ENCODE measurements around the gene CLEC20A. TPM values are rescaled to one million over a fixed set of nuclear protein-coding genes. Genes with fewer than 3 reads are reported as not detected.

Gene CLEC20A
- total and polyA plus RNA-seq, 9 of the 15 experiments (the other 6 are each of a cell fraction or from before 2014, with no cell fraction given), result not detected

DNA sequence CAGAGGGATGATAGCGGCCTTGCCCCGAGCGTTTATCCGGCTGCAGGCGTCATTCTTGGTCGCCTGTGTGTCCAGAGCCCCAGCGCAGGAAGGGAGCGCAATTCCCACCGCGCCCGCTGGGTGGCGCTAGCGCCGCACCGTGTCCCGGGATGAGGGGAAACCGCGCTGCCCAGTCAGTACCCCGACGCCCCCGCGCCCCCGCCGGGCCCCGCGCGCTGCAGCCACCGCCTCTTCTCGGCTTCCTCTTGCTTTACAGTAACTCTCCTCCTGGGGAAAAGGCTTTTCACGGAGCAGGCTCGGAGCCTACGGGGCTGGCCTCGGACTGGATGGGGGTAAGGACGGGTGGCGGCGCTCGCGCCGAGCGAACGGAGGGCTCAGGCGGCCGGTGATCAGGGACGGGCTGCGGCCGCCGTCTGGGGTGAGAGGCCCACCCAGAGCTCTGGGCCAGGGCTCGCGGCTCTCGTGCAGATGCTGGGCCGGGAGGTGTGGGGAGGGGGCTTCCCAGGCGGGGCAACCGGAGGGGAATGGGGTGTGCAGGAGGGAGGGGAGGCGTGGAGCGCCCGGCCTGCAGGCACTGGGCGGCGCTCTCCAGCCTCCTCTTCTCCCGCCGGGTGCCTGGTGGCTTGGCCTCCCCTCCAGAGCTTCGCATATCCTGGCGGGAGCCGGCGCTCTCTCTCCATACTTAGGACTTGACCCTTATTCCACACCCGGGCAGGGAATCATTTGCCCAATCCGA lies 46.0 kb upstream of the CLEC20A start (continued):
- TF ChIP-seq YY1 (IDR thresholded peaks at IDR 0.05; ENCODE audit: borderline replicate concordance in 1 of 3, control insufficient read depth in 1 of 3, extremely low read depth in 1 of 3, insufficient read depth in 3 of 3, insufficient read length in 1 of 3, insufficient replicate concordance in 2 of 3, low read depth in 1 of 3, low read length in 2 of 3), result peak in 1 of 3 experiments; percentile 34
- peak; percentile 31; the same call in 1 of the 2 replicates for TF ChIP-seq BHLHE40 (IDR thresholded peaks at IDR 0.05; ENCODE audit: low read length)
- TF ChIP-seq TEAD4 (IDR thresholded peaks at IDR 0.05; ENCODE audit: low read length), result no peak
- TF ChIP-seq TEAD4 (CRISPR knock-in tag; IDR thresholded peaks at IDR 0.05; ENCODE audit: borderline replicate concordance), result no peak
- TF ChIP-seq GTF2F1 (IDR thresholded peaks at IDR 0.05; ENCODE audit: low read depth, low read length), result no peak
- no peak for TF ChIP-seq ZNF354B (CRISPR knock-in tag; IDR thresholded peaks at IDR 0.05)
- no peak for TF ChIP-seq CCNT2 (IDR thresholded peaks at IDR 0.05; ENCODE audit: borderline replicate concordance, extremely low read depth, insufficient read length, low read depth, low read length)
- TF ChIP-seq ZKSCAN3 (CRISPR knock-in tag; IDR thresholded peaks at IDR 0.05), result no peak
- 0 out of 2 replicates have a peak, but pooled peaks have one; percentile 2 for TF ChIP-seq ELF1 (tag; IDR thresholded peaks at IDR 0.05)
- no peak for TF ChIP-seq ZNF174 (CRISPR knock-in tag; IDR thresholded peaks at IDR 0.05)
- peak in 1 of 2 experiments; percentile 59; a peak in 1 of 4 replicates for TF ChIP-seq RCOR1 (IDR thresholded peaks at IDR 0.05; ENCODE audit: borderline replicate concordance in 1 of 2, low read depth in 2 of 2, low read length in 2 of 2)
- TF ChIP-seq NFIC (IDR thresholded peaks at IDR 0.05), result peak; percentile 32; the same call in 1 of the 2 replicates
- no peak for TF ChIP-seq IFI16 (CRISPR knock-in tag; IDR thresholded peaks at IDR 0.05)
- TF ChIP-seq MYC (IDR thresholded peaks at IDR 0.05; ENCODE audit: low read depth, low read length), result no peak
- TF ChIP-seq MYC (CRISPR knock-in tag; IDR thresholded peaks at IDR 0.05; ENCODE audit: borderline replicate concordance, low read depth), result no peak
- TF ChIP-seq, protein P1, sequence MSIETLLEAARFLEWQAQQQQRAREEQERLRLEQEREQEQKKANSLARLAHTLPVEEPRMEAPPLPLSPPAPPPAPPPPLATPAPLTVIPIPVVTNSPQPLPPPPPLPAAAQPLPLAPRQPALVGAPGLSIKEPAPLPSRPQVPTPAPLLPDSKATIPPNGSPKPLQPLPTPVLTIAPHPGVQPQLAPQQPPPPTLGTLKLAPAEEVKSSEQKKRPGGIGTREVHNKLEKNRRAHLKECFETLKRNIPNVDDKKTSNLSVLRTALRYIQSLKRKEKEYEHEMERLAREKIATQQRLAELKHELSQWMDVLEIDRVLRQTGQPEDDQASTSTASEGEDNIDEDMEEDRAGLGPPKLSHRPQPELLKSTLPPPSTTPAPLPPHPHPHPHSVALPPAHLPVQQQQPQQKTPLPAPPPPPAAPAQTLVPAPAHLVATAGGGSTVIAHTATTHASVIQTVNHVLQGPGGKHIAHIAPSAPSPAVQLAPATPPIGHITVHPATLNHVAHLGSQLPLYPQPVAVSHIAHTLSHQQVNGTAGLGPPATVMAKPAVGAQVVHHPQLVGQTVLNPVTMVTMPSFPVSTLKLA (conservative IDR thresholded peaks at IDR 0.05), result no peak
- TF ChIP-seq, protein P2, sequence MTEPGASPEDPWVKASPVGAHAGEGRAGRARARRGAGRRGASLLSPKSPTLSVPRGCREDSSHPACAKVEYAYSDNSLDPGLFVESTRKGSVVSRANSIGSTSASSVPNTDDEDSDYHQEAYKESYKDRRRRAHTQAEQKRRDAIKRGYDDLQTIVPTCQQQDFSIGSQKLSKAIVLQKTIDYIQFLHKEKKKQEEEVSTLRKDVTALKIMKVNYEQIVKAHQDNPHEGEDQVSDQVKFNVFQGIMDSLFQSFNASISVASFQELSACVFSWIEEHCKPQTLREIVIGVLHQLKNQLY (CRISPR knock-in tag; conservative IDR thresholded peaks at IDR 0.05), result no peak
- no peak for TF ChIP-seq SNRNP70 (optimal IDR thresholded peaks at IDR 0.05; ENCODE audit: low read depth, low read length)
- TF ChIP-seq, protein P3, sequence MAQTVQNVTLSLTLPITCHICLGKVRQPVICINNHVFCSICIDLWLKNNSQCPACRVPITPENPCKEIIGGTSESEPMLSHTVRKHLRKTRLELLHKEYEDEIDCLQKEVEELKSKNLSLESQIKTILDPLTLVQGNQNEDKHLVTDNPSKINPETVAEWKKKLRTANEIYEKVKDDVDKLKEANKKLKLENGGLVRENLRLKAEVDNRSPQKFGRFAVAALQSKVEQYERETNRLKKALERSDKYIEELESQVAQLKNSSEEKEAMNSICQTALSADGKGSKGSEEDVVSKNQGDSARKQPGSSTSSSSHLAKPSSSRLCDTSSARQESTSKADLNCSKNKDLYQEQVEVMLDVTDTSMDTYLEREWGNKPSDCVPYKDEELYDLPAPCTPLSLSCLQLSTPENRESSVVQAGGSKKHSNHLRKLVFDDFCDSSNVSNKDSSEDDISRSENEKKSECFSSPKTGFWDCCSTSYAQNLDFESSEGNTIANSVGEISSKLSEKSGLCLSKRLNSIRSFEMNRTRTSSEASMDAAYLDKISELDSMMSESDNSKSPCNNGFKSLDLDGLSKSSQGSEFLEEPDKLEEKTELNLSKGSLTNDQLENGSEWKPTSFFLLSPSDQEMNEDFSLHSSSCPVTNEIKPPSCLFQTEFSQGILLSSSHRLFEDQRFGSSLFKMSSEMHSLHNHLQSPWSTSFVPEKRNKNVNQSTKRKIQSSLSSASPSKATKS (CRISPR knock-in tag; IDR thresholded peaks at IDR 0.05), result no peak
- no peak for TF ChIP-seq POLR2A (conservative IDR thresholded peaks at IDR 0.05)
- no peak for TF ChIP-seq ELF4 (CRISPR knock-in tag; IDR thresholded peaks at IDR 0.05)
- TF ChIP-seq TEAD1 (CRISPR knock-in tag; IDR thresholded peaks at IDR 0.05), result peak in 1 of 2 experiments; percentile 44; a peak in 1 of 4 replicates
- TF ChIP-seq RFX1 (IDR thresholded peaks at IDR 0.05), result no peak
- no peak for TF ChIP-seq RBM14 (IDR thresholded peaks at IDR 0.05; ENCODE audit: borderline replicate concordance, insufficient read depth, low read depth, low read length)
- TF ChIP-seq FIP1L1 (IDR thresholded peaks at IDR 0.05; ENCODE audit: low read depth, low read length, poor library complexity, severe bottlenecking), result peak; percentile 49

All from K562 (cell line).